Measurements from ENCODE around the gene ZNF592.

DNA sequence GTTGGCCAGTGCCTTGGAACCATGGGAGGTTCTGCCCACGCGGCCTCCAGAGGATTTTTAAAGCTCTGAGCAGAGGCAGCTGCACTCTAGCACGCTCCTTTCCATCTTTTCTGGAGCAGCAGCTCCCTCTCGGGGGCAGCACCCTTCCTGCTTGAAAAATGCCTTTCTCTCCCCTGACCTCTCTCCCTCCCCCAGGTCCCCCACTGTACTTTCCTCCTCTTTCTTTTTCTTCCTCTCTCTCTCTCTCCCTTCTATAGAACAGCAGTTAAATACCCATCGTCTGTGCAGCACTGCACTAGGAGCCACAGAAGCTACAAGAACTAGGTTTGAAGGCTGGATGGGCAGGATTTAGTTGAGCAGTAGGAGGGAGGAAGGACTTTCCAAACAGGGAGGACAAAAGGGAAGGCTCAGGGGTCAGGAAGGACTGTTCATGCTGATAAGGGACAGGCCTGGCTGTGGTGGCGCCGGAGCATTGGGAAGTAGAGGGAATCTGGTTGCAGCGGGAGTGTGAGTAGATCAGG is 73.2 kb downstream of the ZNF592 start:
- TF ChIP-seq, protein P1, sequence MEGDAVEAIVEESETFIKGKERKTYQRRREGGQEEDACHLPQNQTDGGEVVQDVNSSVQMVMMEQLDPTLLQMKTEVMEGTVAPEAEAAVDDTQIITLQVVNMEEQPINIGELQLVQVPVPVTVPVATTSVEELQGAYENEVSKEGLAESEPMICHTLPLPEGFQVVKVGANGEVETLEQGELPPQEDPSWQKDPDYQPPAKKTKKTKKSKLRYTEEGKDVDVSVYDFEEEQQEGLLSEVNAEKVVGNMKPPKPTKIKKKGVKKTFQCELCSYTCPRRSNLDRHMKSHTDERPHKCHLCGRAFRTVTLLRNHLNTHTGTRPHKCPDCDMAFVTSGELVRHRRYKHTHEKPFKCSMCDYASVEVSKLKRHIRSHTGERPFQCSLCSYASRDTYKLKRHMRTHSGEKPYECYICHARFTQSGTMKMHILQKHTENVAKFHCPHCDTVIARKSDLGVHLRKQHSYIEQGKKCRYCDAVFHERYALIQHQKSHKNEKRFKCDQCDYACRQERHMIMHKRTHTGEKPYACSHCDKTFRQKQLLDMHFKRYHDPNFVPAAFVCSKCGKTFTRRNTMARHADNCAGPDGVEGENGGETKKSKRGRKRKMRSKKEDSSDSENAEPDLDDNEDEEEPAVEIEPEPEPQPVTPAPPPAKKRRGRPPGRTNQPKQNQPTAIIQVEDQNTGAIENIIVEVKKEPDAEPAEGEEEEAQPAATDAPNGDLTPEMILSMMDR (IDR thresholded peaks at IDR 0.05): no peak
- peak in 3 of 4 donors; percentile 5 to 39 (median 30) for TF ChIP-seq POLR2AphosphoS5 (IDR thresholded peaks at IDR 0.05)

Data from sigmoid colon (tissue), 4 donors.